ENCODE results near the gene SUGCT. TPM values are rescaled to one million over a fixed set of nuclear protein-coding genes. Genes with fewer than 3 reads are reported as not detected.
A peak's percentile ranks its signal among the peaks of the same experiment; 100 is the strongest.

SUGCT gene
- total and polyA plus RNA-seq, 2 of the 13 experiments (the other 11 are each of a cell fraction or from before 2014, with no cell fraction given) = 10.1 to 22.2 TPM

DNA sequence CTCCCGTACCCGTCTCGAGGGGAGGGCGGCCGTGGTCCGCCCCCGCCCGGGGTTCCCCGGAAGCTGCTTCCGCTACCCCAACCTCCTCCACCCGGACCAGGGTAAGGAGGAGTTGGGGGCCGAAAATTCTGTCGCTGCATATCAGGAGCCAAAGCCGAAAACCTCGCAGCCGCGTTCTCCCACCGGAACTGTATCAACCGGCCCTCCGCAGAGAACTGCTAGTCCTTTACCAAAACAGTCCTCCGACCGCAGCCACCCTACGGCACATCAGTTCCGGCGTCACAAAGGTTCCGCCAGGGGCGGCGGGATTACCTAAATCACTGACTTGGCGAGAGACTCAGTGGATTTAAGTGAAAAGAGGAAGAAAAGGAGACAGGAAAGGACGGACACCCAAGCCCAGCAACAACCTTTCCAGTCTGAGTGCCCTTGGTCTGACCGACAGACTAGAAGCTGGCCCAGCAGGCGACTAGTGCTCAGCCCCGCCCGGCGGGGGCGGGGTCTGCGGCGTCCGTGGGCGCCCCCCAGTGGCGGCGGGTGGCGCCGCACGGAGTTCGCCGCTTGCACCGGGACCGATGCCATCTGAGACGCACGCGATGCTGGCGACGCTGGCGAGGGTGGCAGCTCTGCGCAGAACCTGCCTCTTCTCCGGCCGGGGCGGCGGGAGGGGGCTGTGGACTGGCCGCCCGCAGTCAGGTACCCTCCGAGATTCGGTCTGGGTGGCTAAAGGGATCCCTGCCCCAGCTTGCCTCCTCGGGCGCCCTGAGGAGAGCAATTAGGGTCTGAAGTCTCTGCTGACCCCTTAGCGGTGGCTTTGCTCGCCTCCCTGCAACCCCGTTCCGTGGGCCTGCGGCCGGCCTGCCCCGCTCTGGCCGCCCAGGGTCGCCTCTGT, at the start of gene SUGCT, which contains the start of gene MPLKIP (continued):
- TF ChIP-seq, protein P1, sequence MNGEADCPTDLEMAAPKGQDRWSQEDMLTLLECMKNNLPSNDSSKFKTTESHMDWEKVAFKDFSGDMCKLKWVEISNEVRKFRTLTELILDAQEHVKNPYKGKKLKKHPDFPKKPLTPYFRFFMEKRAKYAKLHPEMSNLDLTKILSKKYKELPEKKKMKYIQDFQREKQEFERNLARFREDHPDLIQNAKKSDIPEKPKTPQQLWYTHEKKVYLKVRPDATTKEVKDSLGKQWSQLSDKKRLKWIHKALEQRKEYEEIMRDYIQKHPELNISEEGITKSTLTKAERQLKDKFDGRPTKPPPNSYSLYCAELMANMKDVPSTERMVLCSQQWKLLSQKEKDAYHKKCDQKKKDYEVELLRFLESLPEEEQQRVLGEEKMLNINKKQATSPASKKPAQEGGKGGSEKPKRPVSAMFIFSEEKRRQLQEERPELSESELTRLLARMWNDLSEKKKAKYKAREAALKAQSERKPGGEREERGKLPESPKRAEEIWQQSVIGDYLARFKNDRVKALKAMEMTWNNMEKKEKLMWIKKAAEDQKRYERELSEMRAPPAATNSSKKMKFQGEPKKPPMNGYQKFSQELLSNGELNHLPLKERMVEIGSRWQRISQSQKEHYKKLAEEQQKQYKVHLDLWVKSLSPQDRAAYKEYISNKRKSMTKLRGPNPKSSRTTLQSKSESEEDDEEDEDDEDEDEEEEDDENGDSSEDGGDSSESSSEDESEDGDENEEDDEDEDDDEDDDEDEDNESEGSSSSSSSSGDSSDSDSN (CRISPR knock-in tag; IDR thresholded peaks at IDR 0.05) = peak; percentile 72
- TF ChIP-seq ESRRA (CRISPR knock-in tag; IDR thresholded peaks at IDR 0.05; ENCODE audit: low read depth) (peak; percentile 60; the same call in 1 of the 2 replicates), KMT2A (CRISPR knock-in tag; IDR thresholded peaks at IDR 0.05) (peak; percentile 99), RFX3 (CRISPR knock-in tag; IDR thresholded peaks at IDR 0.05) (no peak), MIXL1 (CRISPR knock-in tag; IDR thresholded peaks at IDR 0.05) (peak; percentile 57; the same call in 1 of the 2 replicates), REL (CRISPR knock-in tag; conservative IDR thresholded peaks at IDR 0.05) (peak; percentile 88), PTBP1 (IDR thresholded peaks at IDR 0.05; ENCODE audit: low read depth, low read length, poor library complexity, severe bottlenecking) (no peak), WIZ (CRISPR knock-in tag; IDR thresholded peaks at IDR 0.05) (0 out of 2 replicates have a peak, but pooled peaks have one; percentile 25)
- TF ChIP-seq, protein P2, sequence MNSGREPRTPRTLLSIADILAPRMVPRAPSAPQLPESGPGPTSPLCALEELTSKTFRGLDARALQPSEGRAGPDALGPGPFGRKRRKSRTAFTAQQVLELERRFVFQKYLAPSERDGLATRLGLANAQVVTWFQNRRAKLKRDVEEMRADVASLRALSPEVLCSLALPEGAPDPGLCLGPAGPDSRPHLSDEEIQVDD (CRISPR knock-in tag; IDR thresholded peaks at IDR 0.05; ENCODE audit: borderline replicate concordance) = peak; percentile 14; the same call in 1 of the 2 replicates
- TF ChIP-seq, protein P3, sequence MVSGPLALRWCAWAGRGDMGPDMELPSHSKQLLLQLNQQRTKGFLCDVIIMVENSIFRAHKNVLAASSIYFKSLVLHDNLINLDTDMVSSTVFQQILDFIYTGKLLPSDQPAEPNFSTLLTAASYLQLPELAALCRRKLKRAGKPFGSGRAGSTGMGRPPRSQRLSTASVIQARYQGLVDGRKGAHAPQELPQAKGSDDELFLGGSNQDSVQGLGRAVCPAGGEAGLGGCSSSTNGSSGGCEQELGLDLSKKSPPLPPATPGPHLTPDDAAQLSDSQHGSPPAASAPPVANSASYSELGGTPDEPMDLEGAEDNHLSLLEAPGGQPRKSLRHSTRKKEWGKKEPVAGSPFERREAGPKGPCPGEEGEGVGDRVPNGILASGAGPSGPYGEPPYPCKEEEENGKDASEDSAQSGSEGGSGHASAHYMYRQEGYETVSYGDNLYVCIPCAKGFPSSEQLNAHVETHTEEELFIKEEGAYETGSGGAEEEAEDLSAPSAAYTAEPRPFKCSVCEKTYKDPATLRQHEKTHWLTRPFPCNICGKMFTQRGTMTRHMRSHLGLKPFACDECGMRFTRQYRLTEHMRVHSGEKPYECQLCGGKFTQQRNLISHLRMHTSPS (CRISPR knock-in tag; IDR thresholded peaks at IDR 0.05; ENCODE audit: low read depth) = peak; percentile 90
- TF ChIP-seq, protein P4, sequence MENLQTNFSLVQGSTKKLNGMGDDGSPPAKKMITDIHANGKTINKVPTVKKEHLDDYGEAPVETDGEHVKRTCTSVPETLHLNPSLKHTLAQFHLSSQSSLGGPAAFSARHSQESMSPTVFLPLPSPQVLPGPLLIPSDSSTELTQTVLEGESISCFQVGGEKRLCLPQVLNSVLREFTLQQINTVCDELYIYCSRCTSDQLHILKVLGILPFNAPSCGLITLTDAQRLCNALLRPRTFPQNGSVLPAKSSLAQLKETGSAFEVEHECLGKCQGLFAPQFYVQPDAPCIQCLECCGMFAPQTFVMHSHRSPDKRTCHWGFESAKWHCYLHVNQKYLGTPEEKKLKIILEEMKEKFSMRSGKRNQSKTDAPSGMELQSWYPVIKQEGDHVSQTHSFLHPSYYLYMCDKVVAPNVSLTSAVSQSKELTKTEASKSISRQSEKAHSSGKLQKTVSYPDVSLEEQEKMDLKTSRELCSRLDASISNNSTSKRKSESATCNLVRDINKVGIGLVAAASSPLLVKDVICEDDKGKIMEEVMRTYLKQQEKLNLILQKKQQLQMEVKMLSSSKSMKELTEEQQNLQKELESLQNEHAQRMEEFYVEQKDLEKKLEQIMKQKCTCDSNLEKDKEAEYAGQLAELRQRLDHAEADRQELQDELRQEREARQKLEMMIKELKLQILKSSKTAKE (CRISPR knock-in tag; IDR thresholded peaks at IDR 0.05; ENCODE audit: borderline replicate concordance) = no peak; the same call in none of the 2 replicates
